ENCODE measurements around the gene NKAIN2.
"Not testable (repeated sequence)": the region's sequence is repeated elsewhere in the genome, so short reads cannot be mapped to it uniquely, and the experiment has no call there.

Gene NKAIN2

DNA sequence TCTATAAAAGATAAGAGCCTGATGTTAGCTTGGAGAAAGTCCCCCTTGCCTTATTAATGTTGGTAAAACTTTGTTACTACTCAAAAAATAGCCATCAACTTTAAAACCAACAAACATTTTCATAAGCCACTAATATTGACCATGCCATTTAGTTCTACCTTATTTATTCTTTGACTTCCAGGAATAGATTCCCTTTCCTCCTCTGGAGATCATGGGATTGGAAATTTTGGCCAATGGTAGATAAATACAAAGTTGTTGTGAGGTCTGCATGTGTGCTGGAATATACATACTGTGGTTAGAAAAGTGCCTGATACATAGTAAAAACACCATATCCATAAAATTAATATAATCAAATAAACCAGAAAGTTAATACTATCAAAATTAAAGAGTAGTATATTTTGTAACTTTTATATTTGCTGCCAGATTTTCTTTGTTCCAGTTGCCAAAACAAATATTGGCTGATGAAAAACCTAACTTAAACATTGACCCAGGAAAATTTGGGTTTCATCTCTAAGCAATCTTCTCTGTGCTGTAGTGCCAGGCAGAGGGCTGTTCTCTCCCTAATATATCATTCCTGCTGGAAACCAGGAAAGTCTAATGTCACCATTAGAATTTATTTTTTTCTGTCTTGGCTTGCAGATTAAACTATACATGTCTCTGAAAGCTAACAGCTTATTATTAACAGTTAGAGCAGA lies 169.1 kb downstream of the NKAIN2 start:
- Histone ChIP-seq H3K4ac (ENCODE audit: low read depth, low read length) (no peak overlapping the region), H3K79me2 (ENCODE audit: control insufficient read depth, insufficient read depth, low read length) (no peaks in the 10 kb centered on the region), H2AK5ac (ENCODE audit: low read length) (no peak overlapping the region), H3K56ac (ENCODE audit: low read length) (no peak overlapping the region), H3K4me3 (ENCODE audit: low read length) (no peak overlapping the region), H3K23ac (ENCODE audit: low read length) (no peak overlapping the region), H3K79me1 (ENCODE audit: low read length) (no peaks in the 10 kb centered on the region), H4K5ac (ENCODE audit: low read length) (no peak overlapping the region), H3K27ac (ENCODE audit: low read depth, low read length) (no peak overlapping the region), H3K27me3 (ENCODE audit: insufficient read depth, low read length, poor library complexity) (no peaks in the 10 kb centered on the region), H3K4me1 (ENCODE audit: control insufficient read depth, low read depth, low read length) (no peaks in the 10 kb centered on the region), H3K9ac (ENCODE audit: low read length) (no peak overlapping the region), H4K8ac (ENCODE audit: low read depth, low read length) (no peak overlapping the region), H3K36me3 (ENCODE audit: control insufficient read depth, insufficient read depth, low read length) (no peaks in the 10 kb centered on the region), H2BK5ac (ENCODE audit: low read length) (no peak overlapping the region), H2BK120ac (ENCODE audit: low read depth, low read length) (no peak overlapping the region), H3K18ac (ENCODE audit: low read length) (no peak overlapping the region), H2BK15ac (replicated peaks; ENCODE audit: low read depth) (no peak overlapping the region), H3K4me2 (ENCODE audit: low read length) (no peak overlapping the region)
- DNase-seq: no peak

DNA sequence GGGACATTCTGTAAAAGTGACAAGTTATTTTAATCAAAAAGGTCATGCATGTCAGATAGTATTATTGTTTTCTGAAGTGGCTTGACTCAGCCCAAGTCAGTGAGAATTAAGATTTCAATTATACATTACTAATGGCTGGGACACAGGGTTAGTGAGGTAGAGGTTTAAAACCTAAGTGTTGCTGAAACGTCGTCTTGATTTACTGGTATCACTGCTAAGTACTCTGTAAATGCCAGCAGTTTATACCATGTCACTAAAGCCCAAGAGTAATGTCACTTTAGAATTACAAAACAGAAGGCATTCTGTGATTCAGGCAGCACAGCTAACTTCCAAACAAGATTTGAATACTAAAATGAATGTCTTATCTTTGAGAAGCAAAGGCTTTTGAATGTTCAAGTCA lies 176.6 kb downstream of the NKAIN2 start:
- no peak overlapping the region for H3K9ac ChIP-seq (ENCODE audit: low read length)
- no CpG with 5 or more reads among the region's 2 CpGs for WGBS (ENCODE audit: extremely low coverage, insufficient coverage, low lambda C conversion rate)
- no peak overlapping the region for H3K4me2 ChIP-seq (ENCODE audit: low read length)
- no peak overlapping the region for H3K4me3 ChIP-seq (ENCODE audit: low read length)
- no peak overlapping the region for H3K23ac ChIP-seq (ENCODE audit: low read length)
- H4K5ac ChIP-seq (ENCODE audit: low read length): no peak overlapping the region
- no peak overlapping the region for H3K18ac ChIP-seq (ENCODE audit: low read length)
- H3K27ac ChIP-seq (ENCODE audit: low read depth, low read length): no peak overlapping the region
- H3K79me1 ChIP-seq (ENCODE audit: low read length): no peaks in the 10 kb centered on the region
- H3K79me2 ChIP-seq (ENCODE audit: control insufficient read depth, insufficient read depth, low read length): no peaks in the 10 kb centered on the region
- no peak overlapping the region for H2BK5ac ChIP-seq (ENCODE audit: low read length)
- no peak overlapping the region for H2AK5ac ChIP-seq (ENCODE audit: low read length)
- H2BK15ac ChIP-seq (replicated peaks; ENCODE audit: low read depth): no peak overlapping the region
- H4K8ac ChIP-seq (ENCODE audit: low read depth, low read length): no peak overlapping the region
- H3K36me3 ChIP-seq (ENCODE audit: control insufficient read depth, insufficient read depth, low read length): no peaks in the 10 kb centered on the region
- no peak overlapping the region for H2BK120ac ChIP-seq (ENCODE audit: low read depth, low read length)
- DNase-seq: no peak
- no peaks in the 10 kb centered on the region for H3K4me1 ChIP-seq (ENCODE audit: control insufficient read depth, low read depth, low read length)
- H3K56ac ChIP-seq (ENCODE audit: low read length): no peak overlapping the region
- H3K4ac ChIP-seq (ENCODE audit: low read depth, low read length): no peak overlapping the region
- H3K27me3 ChIP-seq (ENCODE audit: insufficient read depth, low read length, poor library complexity): no peaks in the 10 kb centered on the region

DNA sequence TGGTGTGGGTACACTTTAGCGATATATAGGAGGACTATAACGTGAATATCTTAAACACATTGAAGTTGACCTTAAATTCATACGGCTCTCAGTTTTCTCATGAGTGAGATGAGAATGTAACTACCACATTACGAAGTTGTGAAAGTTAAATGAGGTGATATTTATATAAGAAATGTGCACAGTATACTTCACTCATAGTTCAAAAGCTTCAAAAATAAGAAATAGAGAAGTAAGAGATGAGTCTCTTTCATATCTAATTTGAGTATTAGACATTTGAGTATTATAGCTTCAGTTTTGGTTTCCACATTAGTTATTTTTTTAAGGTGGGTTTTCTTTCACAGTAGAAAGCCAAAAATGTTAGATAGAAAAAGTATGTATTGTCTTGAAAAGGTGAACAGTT lies 183.3 kb downstream of the NKAIN2 start:
- no peak overlapping the region for H2BK15ac ChIP-seq (replicated peaks; ENCODE audit: low read depth)
- no peaks in the 10 kb centered on the region for H3K27me3 ChIP-seq (ENCODE audit: insufficient read depth, low read length, poor library complexity)
- no peak overlapping the region for H3K27ac ChIP-seq (ENCODE audit: low read depth, low read length)
- no peak overlapping the region for H3K23ac ChIP-seq (ENCODE audit: low read length)
- H2BK5ac ChIP-seq (ENCODE audit: low read length): no peak overlapping the region
- DNase-seq: no peak
- H3K79me1 ChIP-seq (ENCODE audit: low read length): no peaks in the 10 kb centered on the region
- no peak overlapping the region for H3K4me2 ChIP-seq (ENCODE audit: low read length)
- H3K4me3 ChIP-seq (ENCODE audit: low read length): no peak overlapping the region
- H4K8ac ChIP-seq (ENCODE audit: low read depth, low read length): no peak overlapping the region
- no peak overlapping the region for H3K56ac ChIP-seq (ENCODE audit: low read length)
- H4K5ac ChIP-seq (ENCODE audit: low read length): no peak overlapping the region
- H3K4me1 ChIP-seq (ENCODE audit: control insufficient read depth, low read depth, low read length): no peaks in the 10 kb centered on the region
- no CpG with 5 or more reads among the region's 4 CpGs for WGBS (ENCODE audit: extremely low coverage, insufficient coverage, low lambda C conversion rate)
- no peaks in the 10 kb centered on the region for H3K36me3 ChIP-seq (ENCODE audit: control insufficient read depth, insufficient read depth, low read length)
- no peak overlapping the region for H3K18ac ChIP-seq (ENCODE audit: low read length)
- no peak overlapping the region for H3K9ac ChIP-seq (ENCODE audit: low read length)
- no peaks in the 10 kb centered on the region for H3K79me2 ChIP-seq (ENCODE audit: control insufficient read depth, insufficient read depth, low read length)
- no peak overlapping the region for H2AK5ac ChIP-seq (ENCODE audit: low read length)
- H3K4ac ChIP-seq (ENCODE audit: low read depth, low read length): no peak overlapping the region
- H2BK120ac ChIP-seq (ENCODE audit: low read depth, low read length): no peak overlapping the region

DNA sequence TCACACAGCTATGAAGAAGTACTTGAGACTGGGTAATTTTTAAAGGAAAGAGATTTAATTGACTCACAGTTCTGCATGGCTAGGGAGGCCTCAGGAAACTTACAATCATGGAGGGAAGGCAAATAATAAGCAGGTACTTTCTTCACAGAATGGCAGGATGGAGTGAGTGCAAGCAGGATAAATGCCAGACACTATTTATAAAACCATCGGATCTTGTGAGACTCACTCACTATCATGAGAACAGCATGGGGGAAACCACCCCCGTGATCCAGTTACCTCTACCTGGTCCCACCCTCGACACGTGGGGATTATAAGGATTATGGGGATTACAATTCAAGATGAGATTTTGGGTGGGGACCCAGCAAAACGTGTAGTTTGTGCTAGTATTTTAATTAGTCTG lies 186.3 kb downstream of the NKAIN2 start:
- H3K79me1 ChIP-seq (ENCODE audit: low read length); H3K9ac ChIP-seq (ENCODE audit: low read length): not testable (repeated sequence)

DNA sequence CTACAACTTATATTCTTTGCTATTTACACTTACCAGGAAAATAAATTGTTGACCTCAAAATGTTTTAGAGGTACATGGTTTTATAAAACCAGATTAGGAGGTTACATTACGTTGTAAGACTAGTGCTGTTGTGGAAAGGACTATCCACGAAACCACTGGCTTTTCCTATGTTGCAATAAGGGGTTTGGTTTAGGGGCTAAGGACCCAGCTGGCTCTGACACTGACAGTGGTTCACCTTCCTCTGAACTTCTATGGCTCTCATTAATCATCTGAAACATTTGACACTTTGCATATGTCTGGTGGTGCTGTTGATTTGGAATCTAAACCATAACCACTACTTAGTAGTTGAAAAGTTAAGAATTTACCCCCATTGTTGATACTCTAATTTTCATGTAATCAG lies 186.7 kb downstream of the NKAIN2 start:
- no peak overlapping the region for H2BK5ac ChIP-seq (ENCODE audit: low read length)

More for the DNA sequence above, 186.3 kb downstream of the NKAIN2 start:
- not testable (repeated sequence) for H3K27me3 ChIP-seq (ENCODE audit: insufficient read depth, low read length, poor library complexity); H2BK15ac ChIP-seq (replicated peaks; ENCODE audit: low read depth); H4K8ac ChIP-seq (ENCODE audit: low read depth, low read length); H3K36me3 ChIP-seq (ENCODE audit: control insufficient read depth, insufficient read depth, low read length); H3K23ac ChIP-seq (ENCODE audit: low read length); H3K27ac ChIP-seq (ENCODE audit: low read depth, low read length); H3K18ac ChIP-seq (ENCODE audit: low read length); H3K4me3 ChIP-seq (ENCODE audit: low read length); H2BK5ac ChIP-seq (ENCODE audit: low read length); DNase-seq; H3K4ac ChIP-seq (ENCODE audit: low read depth, low read length); H3K4me2 ChIP-seq (ENCODE audit: low read length); H3K4me1 ChIP-seq (ENCODE audit: control insufficient read depth, low read depth, low read length); H2AK5ac ChIP-seq (ENCODE audit: low read length); H3K79me2 ChIP-seq (ENCODE audit: control insufficient read depth, insufficient read depth, low read length); H4K5ac ChIP-seq (ENCODE audit: low read length); H2BK120ac ChIP-seq (ENCODE audit: low read depth, low read length); H3K56ac ChIP-seq (ENCODE audit: low read length)
- WGBS (ENCODE audit: extremely low coverage, insufficient coverage, low lambda C conversion rate): no CpG with 5 or more reads among the region's 5 CpGs

DNA sequence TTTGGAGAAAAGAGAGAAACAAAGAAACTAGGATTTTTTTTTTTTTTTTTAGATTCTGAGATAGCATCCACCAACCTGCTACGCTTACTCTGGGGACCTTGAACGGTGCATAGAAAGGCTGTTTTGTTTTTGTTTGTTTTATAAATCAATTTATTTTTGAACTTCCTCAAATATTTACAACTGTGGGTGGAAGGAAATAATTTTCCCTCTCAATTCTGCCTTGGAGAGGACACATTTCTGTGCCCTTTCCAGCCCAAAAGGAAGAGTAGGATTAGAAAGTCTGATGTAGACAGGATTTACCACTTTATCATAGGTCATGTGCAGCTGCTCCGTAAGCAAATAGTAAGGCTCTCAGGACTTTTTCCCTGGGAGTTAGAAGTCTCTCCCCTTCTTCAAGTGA lies 190.5 kb downstream of the NKAIN2 start:
- H2BK120ac ChIP-seq (ENCODE audit: low read depth, low read length): no peak overlapping the region
- H2BK15ac ChIP-seq (replicated peaks; ENCODE audit: low read depth): no peak overlapping the region
- WGBS (ENCODE audit: extremely low coverage, insufficient coverage, low lambda C conversion rate): no CpG with 5 or more reads among the region's 3 CpGs
- H3K79me1 ChIP-seq (ENCODE audit: low read length): no peaks in the 10 kb centered on the region
- no peak overlapping the region for H3K18ac ChIP-seq (ENCODE audit: low read length)
- no peak overlapping the region for H3K56ac ChIP-seq (ENCODE audit: low read length)
- no peaks in the 10 kb centered on the region for H3K4me1 ChIP-seq (ENCODE audit: control insufficient read depth, low read depth, low read length)
- H3K4me2 ChIP-seq (ENCODE audit: low read length): no peak overlapping the region
- no peak overlapping the region for H3K9ac ChIP-seq (ENCODE audit: low read length)
- no peak overlapping the region for H3K4me3 ChIP-seq (ENCODE audit: low read length)
- no peak overlapping the region for H3K27ac ChIP-seq (ENCODE audit: low read depth, low read length)
- H3K27me3 ChIP-seq (ENCODE audit: insufficient read depth, low read length, poor library complexity): no peaks in the 10 kb centered on the region
- no peak overlapping the region for H2AK5ac ChIP-seq (ENCODE audit: low read length)
- H3K79me2 ChIP-seq (ENCODE audit: control insufficient read depth, insufficient read depth, low read length): no peaks in the 10 kb centered on the region
- no peak overlapping the region for H3K23ac ChIP-seq (ENCODE audit: low read length)
- H4K5ac ChIP-seq (ENCODE audit: low read length): no peak overlapping the region
- no peaks in the 10 kb centered on the region for H3K36me3 ChIP-seq (ENCODE audit: control insufficient read depth, insufficient read depth, low read length)
- no peak overlapping the region for H3K4ac ChIP-seq (ENCODE audit: low read depth, low read length)
- no peak overlapping the region for H4K8ac ChIP-seq (ENCODE audit: low read depth, low read length)
- DNase-seq: no peak
- H2BK5ac ChIP-seq (ENCODE audit: low read length): no peak overlapping the region

More for the DNA sequence above, 186.7 kb downstream of the NKAIN2 start:
- Histone ChIP-seq H4K8ac (ENCODE audit: low read depth, low read length) (no peak overlapping the region), H2AK5ac (ENCODE audit: low read length) (no peak overlapping the region), H3K18ac (ENCODE audit: low read length) (no peak overlapping the region), H2BK120ac (ENCODE audit: low read depth, low read length) (no peak overlapping the region), H2BK15ac (replicated peaks; ENCODE audit: low read depth) (no peak overlapping the region), H3K79me2 (ENCODE audit: control insufficient read depth, insufficient read depth, low read length) (no peaks in the 10 kb centered on the region), H4K5ac (ENCODE audit: low read length) (no peak overlapping the region), H3K23ac (ENCODE audit: low read length) (no peak overlapping the region), H3K56ac (ENCODE audit: low read length) (no peak overlapping the region), H3K4me3 (ENCODE audit: low read length) (no peak overlapping the region), H3K4me1 (ENCODE audit: control insufficient read depth, low read depth, low read length) (no peaks in the 10 kb centered on the region), H3K79me1 (ENCODE audit: low read length) (no peaks in the 10 kb centered on the region), H3K27ac (ENCODE audit: low read depth, low read length) (no peak overlapping the region), H3K36me3 (ENCODE audit: control insufficient read depth, insufficient read depth, low read length) (no peaks in the 10 kb centered on the region), H3K27me3 (ENCODE audit: insufficient read depth, low read length, poor library complexity) (no peaks in the 10 kb centered on the region), H3K4me2 (ENCODE audit: low read length) (no peak overlapping the region), H3K9ac (ENCODE audit: low read length) (no peak overlapping the region), H3K4ac (ENCODE audit: low read depth, low read length) (no peak overlapping the region)
- no CpG with 5 or more reads among the region's 2 CpGs for WGBS (ENCODE audit: extremely low coverage, insufficient coverage, low lambda C conversion rate)
- DNase-seq: no peak
